SU-DHL-6 (cell line): ENCODE results near the gene BAG3.

Experiments
- H2AFZ ChIP-seq: fragments of 200-600 bp; sonication (generic); 2 replicates; pipeline ENCODE4 v1.6.1; 2014; ENCODE audit warnings: low read depth, mild to moderate bottlenecking, moderate library complexity, mixed read lengths, antibody characterized with exemption, low read length; ENCODE audit not compliant: severe bottlenecking
- H3F3A ChIP-seq: fragments of 200-600 bp; shearing (Covaris generic); 2 replicates; pipeline ENCODE4 v1.6.0; 2016; ENCODE audit warnings: antibody characterized with exemption, mild to moderate bottlenecking; ENCODE audit not compliant: insufficient read depth
- H3K27ac ChIP-seq: fragments of 200-600 bp; sonication (generic); 2 replicates; pipeline ENCODE4 v1.5.1; 2016; ENCODE audit warnings: low read depth, mild to moderate bottlenecking, low read length, moderate library complexity, mixed read lengths
- H3K27me3 ChIP-seq: fragments of 200-600 bp; sonication (generic), shearing (Covaris generic); 2 replicates; pipeline ENCODE4 v1.6.0; 2014; ENCODE audit warnings: mild to moderate bottlenecking, low read length
- H3K36me3 ChIP-seq: fragments of 200-600 bp; sonication (generic); 2 replicates; pipeline ENCODE4 v1.6.1; 2014; ENCODE audit warnings: mild to moderate bottlenecking, low read length, mixed read lengths
- H3K4me2 ChIP-seq: fragments of 300-600, 200-600 bp; shearing (Covaris generic), sonication (generic); 2 replicates; pipeline ENCODE4 v1.6.0; 2014; ENCODE audit warnings: low read length, low read depth, mild to moderate bottlenecking; ENCODE audit not compliant: poor library complexity, severe bottlenecking
- H3K4me3 ChIP-seq: fragments of 200-600 bp; sonication (generic); 2 replicates; pipeline ENCODE4 v1.5.1; 2014; ENCODE audit warnings: antibody characterized with exemption, low read length, mild to moderate bottlenecking, mixed read lengths; ENCODE audit not compliant: insufficient read depth, poor library complexity, severe bottlenecking
- H3K79me2 ChIP-seq: fragments of 200-600 bp; sonication (generic); 2 replicates; pipeline ENCODE4 v1.6.1; 2014; ENCODE audit warnings: mild to moderate bottlenecking, low read length, moderate library complexity; ENCODE audit not compliant: insufficient read depth
- H3K9ac ChIP-seq: fragments of 200-600 bp; sonication (generic); 2 replicates; pipeline ENCODE4 v1.7.0; 2014; ENCODE audit warnings: mild to moderate bottlenecking, low read length
- H3K9me2 ChIP-seq: fragments of 200-600 bp; sonication (generic); replicated peaks from 2 replicates; pipeline ENCODE4 v1.6.1; 2014; ENCODE audit warnings: low read length; ENCODE audit not compliant: insufficient read depth
- H3K9me3 ChIP-seq: fragments of 200-600 bp; sonication (generic); 2 replicates; pipeline ENCODE4 v1.6.1; 2014; ENCODE audit warnings: low read length, mixed read lengths; ENCODE audit not compliant: insufficient read depth
- H4K20me1 ChIP-seq: fragments of 200-600 bp; sonication (generic); 2 replicates; pipeline ENCODE4 v1.6.1; 2014; ENCODE audit warnings: low read depth, mild to moderate bottlenecking, antibody characterized with exemption, low read length, moderate library complexity, mixed read lengths
- EZH2phosphoT487 ChIP-seq: fragments of 200-600 bp; sonication (generic), shearing (Covaris generic); conservative IDR thresholded peaks from 2 replicates; pipeline ENCODE4 v1.6.1; 2018; ENCODE audit warnings: mild to moderate bottlenecking, antibody characterized with exemption, low read length, moderate library complexity, mixed read lengths
- TF ChIP-seq, protein P1 (sequence below): fragments of 200-600 bp; sonication (generic); IDR thresholded peaks from one replicate; pipeline ENCODE4 v1.5.1; 2017; ENCODE audit warnings: antibody characterized with exemption, mild to moderate bottlenecking, low read length, moderate library complexity; ENCODE audit not compliant: insufficient read depth, poor library complexity, severe bottlenecking

Gene BAG3

GRCh38 chr10:119723624-119724023, 72.4 kb downstream of the BAG3 start:
- H3K27me3 ChIP-seq = no peaks in the 10 kb centered on the region
- peaks cover 18% of the 10 kb centered on the region for H3K79me2 ChIP-seq
- H3K9me3 ChIP-seq = no peaks in the 10 kb centered on the region
- H3F3A ChIP-seq = peaks cover 29% of the 10 kb centered on the region
- no peak for TF ChIP-seq EZH2phosphoT487
- TF ChIP-seq, protein P1, sequence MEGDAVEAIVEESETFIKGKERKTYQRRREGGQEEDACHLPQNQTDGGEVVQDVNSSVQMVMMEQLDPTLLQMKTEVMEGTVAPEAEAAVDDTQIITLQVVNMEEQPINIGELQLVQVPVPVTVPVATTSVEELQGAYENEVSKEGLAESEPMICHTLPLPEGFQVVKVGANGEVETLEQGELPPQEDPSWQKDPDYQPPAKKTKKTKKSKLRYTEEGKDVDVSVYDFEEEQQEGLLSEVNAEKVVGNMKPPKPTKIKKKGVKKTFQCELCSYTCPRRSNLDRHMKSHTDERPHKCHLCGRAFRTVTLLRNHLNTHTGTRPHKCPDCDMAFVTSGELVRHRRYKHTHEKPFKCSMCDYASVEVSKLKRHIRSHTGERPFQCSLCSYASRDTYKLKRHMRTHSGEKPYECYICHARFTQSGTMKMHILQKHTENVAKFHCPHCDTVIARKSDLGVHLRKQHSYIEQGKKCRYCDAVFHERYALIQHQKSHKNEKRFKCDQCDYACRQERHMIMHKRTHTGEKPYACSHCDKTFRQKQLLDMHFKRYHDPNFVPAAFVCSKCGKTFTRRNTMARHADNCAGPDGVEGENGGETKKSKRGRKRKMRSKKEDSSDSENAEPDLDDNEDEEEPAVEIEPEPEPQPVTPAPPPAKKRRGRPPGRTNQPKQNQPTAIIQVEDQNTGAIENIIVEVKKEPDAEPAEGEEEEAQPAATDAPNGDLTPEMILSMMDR = no peak
- no peaks in the 10 kb centered on the region for H3K9me2 ChIP-seq
- peak overlapping the region; percentile 56 for H3K4me2 ChIP-seq
- no peaks in the 10 kb centered on the region for H4K20me1 ChIP-seq
- no peaks in the 10 kb centered on the region for H3K36me3 ChIP-seq
- H3K4me3 ChIP-seq = no peak overlapping the region
- H3K27ac ChIP-seq = peak overlapping the region; percentile 71
- H3K9ac ChIP-seq = 0 out of 2 replicates have a peak overlapping the region, but pooled peaks have one; percentile 64
- no peak overlapping the region for H2AFZ ChIP-seq

GRCh38 chr10:119724593-119725516, 73.7 kb downstream of the BAG3 start:
- peak overlapping the region; percentile 64 for H3K9ac ChIP-seq
- H4K20me1 ChIP-seq = no peaks in the 10 kb centered on the region
- peak overlapping the region; percentile 95 for H3K4me3 ChIP-seq
- peak overlapping the region; percentile 71 for H3K27ac ChIP-seq
- H3K4me2 ChIP-seq = peak overlapping the region; percentile 56
- H3K36me3 ChIP-seq = no peaks in the 10 kb centered on the region
- H3K9me3 ChIP-seq = no peaks in the 10 kb centered on the region
- peak overlapping the region; percentile 70 for H2AFZ ChIP-seq
- H3K27me3 ChIP-seq = no peaks in the 10 kb centered on the region
- H3K9me2 ChIP-seq = no peaks in the 10 kb centered on the region
- peaks cover 29% of the 10 kb centered on the region for H3F3A ChIP-seq
- H3K79me2 ChIP-seq = peaks cover 18% of the 10 kb centered on the region
- TF ChIP-seq EZH2phosphoT487 = no peak
- TF ChIP-seq, protein P1 = no peak

DNA sequence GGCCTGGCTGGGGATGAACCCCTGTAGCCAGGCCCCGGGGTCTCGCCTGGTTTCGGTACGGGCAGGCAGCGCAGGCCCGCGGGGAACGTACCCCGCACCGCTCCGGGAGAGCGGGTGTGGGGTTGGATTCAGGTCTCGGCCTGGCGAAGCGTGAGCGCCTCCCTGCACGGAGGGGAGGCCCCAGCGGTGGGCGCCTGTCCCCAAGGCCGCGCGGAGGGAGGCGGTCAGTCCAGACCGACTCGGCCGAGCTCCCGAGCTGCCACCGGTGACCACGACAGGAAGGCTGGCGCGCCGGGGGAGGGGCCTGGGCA, 74.3 kb downstream of the BAG3 start:
- H4K20me1 ChIP-seq = no peaks in the 10 kb centered on the region
- TF ChIP-seq EZH2phosphoT487 = no peak
- TF ChIP-seq, protein P1 = no peak
- no peaks in the 10 kb centered on the region for H3K27me3 ChIP-seq
- peak overlapping the region; percentile 64 for H3K9ac ChIP-seq
- peak overlapping the region; percentile 70 for H2AFZ ChIP-seq
- peak overlapping the region; percentile 95 for H3K4me3 ChIP-seq
- H3K79me2 ChIP-seq = peaks cover 18% of the 10 kb centered on the region
- H3K4me2 ChIP-seq = peak overlapping the region; percentile 56
- H3K9me3 ChIP-seq = no peaks in the 10 kb centered on the region
- no peaks in the 10 kb centered on the region for H3K9me2 ChIP-seq
- H3F3A ChIP-seq = peaks cover 29% of the 10 kb centered on the region
- no peaks in the 10 kb centered on the region for H3K36me3 ChIP-seq
- H3K27ac ChIP-seq = peak overlapping the region; percentile 71
